PC-3 (cell line): ENCODE results near the gene SLC39A11. TPM values are rescaled to one million over a fixed set of nuclear protein-coding genes. Genes with fewer than 3 reads are reported as not detected.
"Not testable (repeated sequence)": the region's sequence is repeated elsewhere in the genome, so short reads cannot be mapped to it uniquely, and the experiment has no call there.

Source experiments
- ATAC-seq: fragments of 200-7000 bp; cut with Tn5 transposase; 2 replicates; pipeline ENCODE4 v1.9.1; 2020; ENCODE audit warnings: mild to moderate bottlenecking, moderate library complexity
- BruUV-seq: library from RNA; stranded (reverse); fragments of 400-500 nt; replicated peaks from 2 replicates; lab custom pipeline; 2021; lab: Mats Ljungman, UMichigan
- CTCF ChIA-PET: fragments of 300-600 bp; sonication (Branson Sonifier 250); formaldehyde crosslinking; loops from one replicate; lab custom pipeline; 2022; ENCODE audit warnings: antibody characterized with exemption; lab: Charles Lee
- POLR2A ChIA-PET: fragments of 300-600 bp; sonication (Branson Sonifier 250); formaldehyde crosslinking; loops from one replicate; lab custom pipeline; 2022; ENCODE audit warnings: antibody characterized with exemption; ENCODE audit not compliant: unreplicated experiment; lab: Charles Lee
- DNase-seq: peaks from one replicate; pipeline ENCODE4 v3.0.0-alpha.2; 2015
- H2AFZ ChIP-seq: fragments of 300-600 bp; sonication (generic); 2 replicates; pipeline ENCODE4 v1.6.0; 2016; ENCODE audit warnings: antibody characterized with exemption, low read length
- H3F3A ChIP-seq: fragments of 300-600 bp; sonication (generic); one replicate; pipeline ENCODE4 v1.6.0; 2017; ENCODE audit warnings: antibody characterized with exemption, low read length, control low read depth, mild to moderate bottlenecking; ENCODE audit not compliant: unreplicated experiment
- H3K27ac ChIP-seq: fragments of 300-600 bp; sonication (generic); 2 replicates; pipeline ENCODE4 v1.5.1; 2016; ENCODE audit warnings: mild to moderate bottlenecking, low read length
- H3K27me3 ChIP-seq: fragments of 300-600 bp; sonication (generic); 2 replicates; pipeline ENCODE4 v1.6.1; 2016; ENCODE audit warnings: low read length, mixed read lengths
- H3K36me3 ChIP-seq: fragments of 300-600 bp; sonication (generic); 2 replicates; pipeline ENCODE4 v1.6.1; 2016; ENCODE audit warnings: low read depth, mixed run types, low read length, mixed read lengths
- H3K4me1 ChIP-seq: fragments of 300-600 bp; sonication (generic); 2 replicates; pipeline ENCODE4 v1.5.1; 2016; ENCODE audit warnings: low read length; ENCODE audit not compliant: insufficient read depth
- H3K4me2 ChIP-seq: fragments of 300-600 bp; sonication (generic); 2 replicates; pipeline ENCODE4 v1.6.0; 2016; ENCODE audit warnings: low read length
- H3K4me3 ChIP-seq: fragments of 300-600 bp; sonication (generic); 2 replicates; pipeline ENCODE4 v1.5.1; 2016; ENCODE audit warnings: mild to moderate bottlenecking, low read length, mixed read lengths
- H3K79me2 ChIP-seq: fragments of 300-600 bp; sonication (generic); 2 replicates; pipeline ENCODE4 v1.6.1; 2017; ENCODE audit warnings: low read length, mixed read lengths
- H3K9ac ChIP-seq: fragments of 300-600 bp; sonication (generic); 2 replicates; pipeline ENCODE4 v1.6.0; 2016; ENCODE audit warnings: mild to moderate bottlenecking, low read length
- H3K9me2 ChIP-seq: fragments of 300-600 bp; sonication (generic); replicated peaks from 2 replicates; pipeline ENCODE4 v1.6.1; 2016; ENCODE audit warnings: mixed run types, low read length, mixed read lengths
- H3K9me3 ChIP-seq: fragments of 300-600 bp; sonication (generic); 2 replicates; pipeline ENCODE4 v1.6.1; 2016; ENCODE audit warnings: low read length, mixed read lengths
- H4K20me1 ChIP-seq: fragments of 300-600 bp; sonication (generic); 2 replicates; pipeline ENCODE4 v1.6.1; 2016; ENCODE audit warnings: low read length, mixed read lengths
- EZH2 ChIP-seq: fragments of 300-600 bp; sonication (generic); IDR thresholded peaks from one replicate; pipeline ENCODE4 v1.6.1; 2017; ENCODE audit warnings: antibody characterized with exemption, mild to moderate bottlenecking, low read length; ENCODE audit not compliant: unreplicated experiment
- EZH2phosphoT487 ChIP-seq: fragments of 300-600 bp; sonication (generic); IDR thresholded peaks from 2 replicates; pipeline ENCODE4 v1.6.1; 2018; ENCODE audit warnings: mild to moderate bottlenecking, antibody characterized with exemption, low read length, borderline replicate concordance
- intact Hi-C: fragments of 100-400 bp; cut with micrococcal nuclease; formaldehyde crosslinking; loops from 2 replicates; pipeline ENCODE4 v1.9.0; 2023
- total RNA-seq: library from RNA; depleted of rRNA; stranded (reverse); fragments of >200 nt; gene quantifications from 2 replicates; pipeline ENCODE4 v1.2.3, GENCODE V29; 2014
- TF ChIP-seq, protein P1 (sequence below): fragments of 300-600 bp; sonication (generic); conservative IDR thresholded peaks from 2 replicates; pipeline ENCODE4 v1.5.1; 2017; ENCODE audit warnings: antibody characterized with exemption, low read depth, mild to moderate bottlenecking, low read length

SLC39A11 gene
- total RNA-seq, 1 experiment from 2014 or later, result 37.7 TPM

DNA sequence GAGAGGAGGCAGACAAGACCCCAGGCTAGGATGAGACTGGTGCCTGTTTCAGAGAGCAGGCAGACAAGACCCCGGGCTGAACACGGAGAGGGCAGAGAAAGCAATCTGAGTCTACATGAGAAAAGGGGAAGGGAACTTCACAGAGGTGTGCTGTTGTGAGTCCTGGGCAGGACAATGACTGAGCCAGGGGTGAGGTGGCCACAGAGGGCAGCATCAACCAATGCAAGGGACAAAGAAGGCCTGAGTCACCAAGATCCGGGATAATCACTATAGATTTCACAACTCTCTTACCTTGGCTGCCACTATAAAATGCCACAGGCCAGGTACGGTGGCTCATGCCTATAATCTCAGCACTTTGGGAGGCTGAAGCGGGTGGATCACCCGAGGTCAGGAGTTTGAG, 89.0 kb downstream of the SLC39A11 start:
- H3K9me2 ChIP-seq, result no peaks in the 10 kb centered on the region
- H3K4me1 ChIP-seq, result peaks cover 7% of the 10 kb centered on the region
- intact Hi-C loops, result loop anchor here (1.0 to 2.0 kb wide), 4 partner anchors 17 to 276 kb away; no protein-coding TSS in a partner anchor
- H4K20me1 ChIP-seq, result no peaks in the 10 kb centered on the region
- H3K27me3 ChIP-seq, result no peaks in the 10 kb centered on the region
- POLR2A ChIA-PET, result no interaction called here
- CTCF ChIA-PET, result no interaction called here
- ATAC-seq (peak; percentile 100), DNase-seq (peak; percentile 95)
- no peak overlapping the region for H3K4me3 ChIP-seq
- no TSS peak for BruUV-seq
- no peak overlapping the region for H2AFZ ChIP-seq
- H3K36me3 ChIP-seq, result no peaks in the 10 kb centered on the region
- H3K9ac ChIP-seq, result peak overlapping the region; percentile 21; the same call in 1 of the 2 replicates
- no peaks in the 10 kb centered on the region for H3F3A ChIP-seq
- no peaks in the 10 kb centered on the region for H3K79me2 ChIP-seq
- peak overlapping the region; percentile 38; the same call in 1 of the 2 replicates for H3K4me2 ChIP-seq
- peak overlapping the region; percentile 60 for H3K27ac ChIP-seq
- TF ChIP-seq, protein P1, sequence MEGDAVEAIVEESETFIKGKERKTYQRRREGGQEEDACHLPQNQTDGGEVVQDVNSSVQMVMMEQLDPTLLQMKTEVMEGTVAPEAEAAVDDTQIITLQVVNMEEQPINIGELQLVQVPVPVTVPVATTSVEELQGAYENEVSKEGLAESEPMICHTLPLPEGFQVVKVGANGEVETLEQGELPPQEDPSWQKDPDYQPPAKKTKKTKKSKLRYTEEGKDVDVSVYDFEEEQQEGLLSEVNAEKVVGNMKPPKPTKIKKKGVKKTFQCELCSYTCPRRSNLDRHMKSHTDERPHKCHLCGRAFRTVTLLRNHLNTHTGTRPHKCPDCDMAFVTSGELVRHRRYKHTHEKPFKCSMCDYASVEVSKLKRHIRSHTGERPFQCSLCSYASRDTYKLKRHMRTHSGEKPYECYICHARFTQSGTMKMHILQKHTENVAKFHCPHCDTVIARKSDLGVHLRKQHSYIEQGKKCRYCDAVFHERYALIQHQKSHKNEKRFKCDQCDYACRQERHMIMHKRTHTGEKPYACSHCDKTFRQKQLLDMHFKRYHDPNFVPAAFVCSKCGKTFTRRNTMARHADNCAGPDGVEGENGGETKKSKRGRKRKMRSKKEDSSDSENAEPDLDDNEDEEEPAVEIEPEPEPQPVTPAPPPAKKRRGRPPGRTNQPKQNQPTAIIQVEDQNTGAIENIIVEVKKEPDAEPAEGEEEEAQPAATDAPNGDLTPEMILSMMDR, result peak; percentile 62
- no peak for TF ChIP-seq EZH2phosphoT487
- H3K9me3 ChIP-seq, result no peaks in the 10 kb centered on the region

DNA sequence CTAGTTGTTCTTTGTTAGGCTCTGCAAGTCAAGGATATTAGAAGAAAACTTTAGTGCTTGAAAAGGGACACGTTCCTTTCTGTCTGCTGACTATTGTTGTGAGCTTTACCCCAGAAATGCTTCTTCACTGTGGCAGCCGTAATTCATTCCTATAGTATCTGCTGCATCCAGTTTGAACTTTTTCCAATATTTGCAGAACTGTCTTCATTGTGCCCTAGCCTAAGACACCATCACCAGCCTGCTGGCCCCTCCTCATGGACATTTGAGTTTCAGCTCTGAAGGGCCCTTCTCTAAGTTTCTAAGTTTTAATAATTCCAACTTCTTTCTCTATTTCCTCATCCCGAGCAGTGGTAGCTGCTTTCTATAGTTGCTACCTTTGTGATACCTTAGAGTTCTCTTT, 91.7 kb downstream of the SLC39A11 start:
- Histone ChIP-seq H3K9ac (no peak overlapping the region), H3K27ac (no peak overlapping the region), H4K20me1 (no peaks in the 10 kb centered on the region), H2AFZ (no peak overlapping the region), H3K36me3 (no peaks in the 10 kb centered on the region), H3K9me2 (no peaks in the 10 kb centered on the region), H3F3A (no peaks in the 10 kb centered on the region), H3K9me3 (no peaks in the 10 kb centered on the region), H3K4me3 (no peak overlapping the region), H3K27me3 (no peaks in the 10 kb centered on the region), H3K79me2 (no peaks in the 10 kb centered on the region), H3K4me1 (peaks cover 7% of the 10 kb centered on the region), H3K4me2 (no peak overlapping the region)
- no TSS peak for BruUV-seq
- CTCF ChIA-PET, result no interaction called here
- intact Hi-C loops, result no loop called here
- ATAC-seq (no peak), DNase-seq (no peak)
- TF ChIP-seq EZH2, result no peak
- TF ChIP-seq, protein P1, result no peak
- no peak for TF ChIP-seq EZH2phosphoT487
- POLR2A ChIA-PET, result no interaction called here

DNA sequence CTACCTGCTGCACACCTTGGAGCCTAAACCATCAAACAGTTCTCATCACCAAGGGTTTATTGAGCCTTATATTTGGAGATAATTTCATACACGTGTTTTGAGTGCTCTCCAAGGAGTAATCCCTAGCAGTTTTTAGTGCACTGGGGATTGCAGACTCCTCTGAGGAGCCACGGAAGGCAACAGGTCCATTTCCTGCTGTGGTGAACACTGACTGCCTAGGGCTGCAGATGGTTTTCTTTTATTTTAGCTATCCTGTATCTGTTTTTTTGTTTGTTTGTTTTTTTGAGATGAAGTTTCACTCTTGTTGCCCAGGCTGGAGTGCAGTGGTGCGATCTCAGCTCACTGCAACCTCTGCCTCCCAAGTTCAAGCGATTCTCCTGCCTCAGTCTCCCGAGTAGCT, 93.0 kb downstream of the SLC39A11 start:
- H3F3A ChIP-seq, BruUV-seq: not testable (repeated sequence)

More for the DNA sequence above, 93.0 kb downstream of the SLC39A11 start:
- H3K9me2 ChIP-seq, H3K27ac ChIP-seq, ATAC-seq, H3K9me3 ChIP-seq, H3K9ac ChIP-seq, H2AFZ ChIP-seq, POLR2A ChIA-PET, H3K4me3 ChIP-seq, H4K20me1 ChIP-seq, H3K36me3 ChIP-seq, intact Hi-C loops, H3K27me3 ChIP-seq, DNase-seq, CTCF ChIA-PET, H3K4me2 ChIP-seq, H3K4me1 ChIP-seq, H3K79me2 ChIP-seq: not testable (repeated sequence)
